Right atrium auricular region (tissue), 2 donors: ENCODE measurements around the gene JMJD1C. TPM values are rescaled to one million over a fixed set of nuclear protein-coding genes. Genes with fewer than 3 reads are reported as not detected.

ENCODE experiments used
- DNase-seq: peaks from one replicate; pipeline ENCODE4 v3.0.0-alpha.2; 2019; ENCODE audit warnings: low spot score
- H3K27ac ChIP-seq, 2 donors: fragments of 200-600 bp; sonication (generic); 1 replicate in 1 of 2; 2 replicates in 1 of 2; pipeline ENCODE4 v1.5.1; 2016 to 2019
- H3K27me3 ChIP-seq, 2 donors: fragments of 200-600 bp; sonication (generic); one replicate each; pipeline versions ENCODE4 v1.5.1 to v1.6.0; 2017 to 2019
- H3K36me3 ChIP-seq: fragments of 200-600 bp; sonication (generic); one replicate; pipeline ENCODE4 v1.5.1; 2016
- H3K4me1 ChIP-seq, 2 donors: fragments of 200-600 bp; sonication (generic); one replicate each; pipeline versions ENCODE4 v1.5.1 to v1.6.0; 2017 to 2019
- H3K4me3 ChIP-seq, 2 donors: fragments of 200-600 bp; sonication (generic); 1 replicate in 1 of 2; 2 replicates in 1 of 2; pipeline ENCODE4 v1.5.1; 2017 to 2019; ENCODE audit warnings: mild to moderate bottlenecking in 1 of 2, moderate library complexity in 1 of 2
- H3K9me3 ChIP-seq, 2 donors: fragments of 200-600 bp; sonication (generic); one replicate each; pipeline ENCODE4 v1.5.1; 2019
- total RNA-seq, 2 donors: library from RNA; depleted of rRNA; stranded (reverse); fragments of >200 nt; gene quantifications; one replicate each; pipeline ENCODE4 v1.1.0, GENCODE V29; 2016
- TF ChIP-seq, protein P1 (sequence below), 2 donors: fragments of 200-600 bp; sonication (generic); IDR thresholded peaks; one replicate each; pipeline ENCODE4 v1.5.1; 2019; ENCODE audit warnings: antibody characterized with exemption in 2 of 2

The JMJD1C gene
- total RNA-seq, 2 donors from 2014 or later = 45.5 to 57.6 TPM

- Histone ChIP-seq H3K36me3 (no peaks in the 10 kb centered on the region), H3K9me3 (no peaks in the 10 kb centered on the region), H3K4me1 (peaks cover 0 to 49% of the 10 kb centered on the region in 2 donors), H3K27me3 (no peaks in the 10 kb centered on the region), H3K27ac (no peak overlapping the region), H3K4me3 (no peak overlapping the region)
- DNase-seq = no peak
- TF ChIP-seq, protein P1, sequence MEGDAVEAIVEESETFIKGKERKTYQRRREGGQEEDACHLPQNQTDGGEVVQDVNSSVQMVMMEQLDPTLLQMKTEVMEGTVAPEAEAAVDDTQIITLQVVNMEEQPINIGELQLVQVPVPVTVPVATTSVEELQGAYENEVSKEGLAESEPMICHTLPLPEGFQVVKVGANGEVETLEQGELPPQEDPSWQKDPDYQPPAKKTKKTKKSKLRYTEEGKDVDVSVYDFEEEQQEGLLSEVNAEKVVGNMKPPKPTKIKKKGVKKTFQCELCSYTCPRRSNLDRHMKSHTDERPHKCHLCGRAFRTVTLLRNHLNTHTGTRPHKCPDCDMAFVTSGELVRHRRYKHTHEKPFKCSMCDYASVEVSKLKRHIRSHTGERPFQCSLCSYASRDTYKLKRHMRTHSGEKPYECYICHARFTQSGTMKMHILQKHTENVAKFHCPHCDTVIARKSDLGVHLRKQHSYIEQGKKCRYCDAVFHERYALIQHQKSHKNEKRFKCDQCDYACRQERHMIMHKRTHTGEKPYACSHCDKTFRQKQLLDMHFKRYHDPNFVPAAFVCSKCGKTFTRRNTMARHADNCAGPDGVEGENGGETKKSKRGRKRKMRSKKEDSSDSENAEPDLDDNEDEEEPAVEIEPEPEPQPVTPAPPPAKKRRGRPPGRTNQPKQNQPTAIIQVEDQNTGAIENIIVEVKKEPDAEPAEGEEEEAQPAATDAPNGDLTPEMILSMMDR (IDR thresholded peaks at IDR 0.05) = no peak
These were observed 24.4 kb downstream of the JMJD1C start for GRCh38 chr10:63441404-63441803.

- H3K27me3 ChIP-seq = no peaks in the 10 kb centered on the region
- no peaks in the 10 kb centered on the region for H3K9me3 ChIP-seq
- H3K4me1 ChIP-seq = peaks cover 0 to 63% of the 10 kb centered on the region in 2 donors
- no peak overlapping the region for H3K4me3 ChIP-seq
- TF ChIP-seq, protein P1 (IDR thresholded peaks at IDR 0.05) = no peak
- H3K36me3 ChIP-seq = no peaks in the 10 kb centered on the region
- no peak overlapping the region for H3K27ac ChIP-seq
- no peak for DNase-seq
These were observed 26.2 kb downstream of the JMJD1C start for GRCh38 chr10:63439607-63440006.

GRCh38 chr10:63438506-63439498 lies 27.0 kb downstream of the JMJD1C start:
- no peak for DNase-seq
- Histone ChIP-seq H3K27me3 (no peaks in the 10 kb centered on the region), H3K36me3 (no peaks in the 10 kb centered on the region), H3K4me3 (no peak overlapping the region), H3K27ac (peak overlapping the region in 1 of 2 donors; percentile 49), H3K9me3 (no peaks in the 10 kb centered on the region), H3K4me1 (peaks cover 0 to 70% of the 10 kb centered on the region in 2 donors)
- TF ChIP-seq, protein P1 (IDR thresholded peaks at IDR 0.05) = no peak

- TF ChIP-seq, protein P1 (IDR thresholded peaks at IDR 0.05) = no peak
- H3K27ac ChIP-seq = peak overlapping the region in 1 of 2 donors; percentile 49
- no peaks in the 10 kb centered on the region for H3K9me3 ChIP-seq
- H3K4me1 ChIP-seq = peaks cover 0 to 68% of the 10 kb centered on the region in 2 donors
- no peak for DNase-seq
- no peaks in the 10 kb centered on the region for H3K36me3 ChIP-seq
- no peaks in the 10 kb centered on the region for H3K27me3 ChIP-seq
- no peak overlapping the region for H3K4me3 ChIP-seq
These were observed 28.4 kb downstream of the JMJD1C start for GRCh38 chr10:63437116-63437949.

DNA sequence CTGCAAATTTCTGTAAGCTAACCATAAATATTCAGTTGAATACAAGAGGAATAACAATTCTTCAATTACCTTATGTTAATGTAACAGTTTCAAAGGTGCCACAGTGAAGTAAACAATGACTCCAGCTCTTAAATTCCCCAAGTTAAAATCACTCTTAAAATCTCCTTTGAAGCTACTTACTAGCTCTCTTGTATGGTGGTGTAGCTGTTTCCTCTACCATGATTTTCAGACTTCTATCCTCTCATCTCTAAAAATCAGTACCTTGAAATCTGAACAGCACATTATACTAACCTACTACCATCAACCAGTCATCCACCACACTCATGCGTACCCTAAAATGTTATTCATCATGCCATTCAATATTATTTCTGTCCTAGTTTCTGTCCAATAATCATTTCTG lies 29.6 kb downstream of the JMJD1C start:
- no peaks in the 10 kb centered on the region for H3K27me3 ChIP-seq
- no peaks in the 10 kb centered on the region for H3K9me3 ChIP-seq
- no peak for DNase-seq
- H3K36me3 ChIP-seq = no peaks in the 10 kb centered on the region
- no peak overlapping the region for H3K27ac ChIP-seq
- H3K4me3 ChIP-seq = no peak overlapping the region
- TF ChIP-seq, protein P1 (IDR thresholded peaks at IDR 0.05) = no peak
- H3K4me1 ChIP-seq = peaks cover 0 to 67% of the 10 kb centered on the region in 2 donors
